Testis (tissue), 2 donors: Measurements from ENCODE around the gene MTCL3.
A peak's percentile ranks its signal among the peaks of the same experiment; 100 is the strongest.

Experiments
- DNase-seq: peaks from one replicate; pipeline ENCODE4 v3.0.0-alpha.2; 2019
- H3K27ac ChIP-seq, 2 donors: fragments of 200-600 bp; sonication (generic); one replicate each; pipeline ENCODE4 v1.5.1; 2019
- H3K27me3 ChIP-seq: fragments of 200-600 bp; sonication (generic); one replicate; pipeline ENCODE4 v1.5.1; 2019
- H3K36me3 ChIP-seq: fragments of 200-600 bp; sonication (generic); one replicate; pipeline ENCODE4 v1.5.1; 2017; ENCODE audit warnings: low read depth; ENCODE audit errors: missing control alignments
- H3K4me1 ChIP-seq: fragments of 200-600 bp; sonication (generic); one replicate; pipeline ENCODE4 v1.5.1; 2019
- H3K4me3 ChIP-seq, 2 donors: fragments of 200-600 bp; sonication (generic); one replicate each; pipeline ENCODE4 v1.5.1; 2017 to 2019
- H3K9me3 ChIP-seq: fragments of 200-600 bp; sonication (generic); one replicate; pipeline ENCODE4 v1.5.1; 2017
- CTCF ChIP-seq, 3 experiments: fragments of 450-650 bp in 2 of 3; fragments of 200-600 bp in 1 of 3; sonication (generic) in 1 of 3; IDR thresholded peaks; one replicate each; pipeline ENCODE4 v1.5.1; 2016 to 2019; ENCODE audit warnings: antibody characterized with exemption in 3 of 3, mild to moderate bottlenecking in 2 of 3, moderate library complexity in 1 of 3
- POLR2A ChIP-seq: fragments of 450-650 bp; IDR thresholded peaks from one replicate; pipeline ENCODE4 v1.6.1; 2017; ENCODE audit warnings: antibody characterized with exemption, mild to moderate bottlenecking, moderate library complexity
- WGBS, 2 donors: methylation state at CpG; one replicate each; pipeline ENCODE4 v1.1.5; 2018; 5-methylcytosine and 5-hydroxymethylcytosine counted together
- intact Hi-C: fragments of 100-400 bp; cut with DNase I; formaldehyde crosslinking; loops from one replicate; pipeline ENCODE4 v1.15.1; 2023; ENCODE audit warnings: low total_unique reads

Gene MTCL3

GRCh38 chr6:127516662-127517273 lies 2.4 kb downstream of the MTCL3 start:
- Histone ChIP-seq H3K4me3 (peak overlapping the region in 1 of 2 donors; percentile 84), H3K27me3 (no peaks in the 10 kb centered on the region), H3K36me3 (no peaks in the 10 kb centered on the region), H3K27ac (no peak overlapping the region), H3K4me1 (peaks cover 9% of the 10 kb centered on the region), H3K9me3 (no peaks in the 10 kb centered on the region)
- TF ChIP-seq CTCF (IDR thresholded peaks at IDR 0.05) = peak in 2 of 3 experiments; percentile 47 to 72
- no peak for TF ChIP-seq POLR2A
- intact Hi-C loops = no loop called here
- DNase-seq = peak; percentile 70
- WGBS, 2 donors = 6 to 12% methylated on average over 6 of the region's 6 CpGs

- H3K4me1 ChIP-seq = peaks cover 9% of the 10 kb centered on the region
- WGBS, 2 donors = 0 to 1% methylated on average over 17 to 58 of the region's 76 CpGs
- H3K9me3 ChIP-seq = no peaks in the 10 kb centered on the region
- no peak for TF ChIP-seq POLR2A
- TF ChIP-seq CTCF (IDR thresholded peaks at IDR 0.05) = no peak
- intact Hi-C loops = no loop called here
- H3K27ac ChIP-seq = no peak overlapping the region
- H3K4me3 ChIP-seq = peak overlapping the region; percentile 57 to 84
- DNase-seq = peak; percentile 63
- no peaks in the 10 kb centered on the region for H3K36me3 ChIP-seq
- H3K27me3 ChIP-seq = no peaks in the 10 kb centered on the region
Measured at GRCh38 chr6:127515794-127516661, 3.1 kb downstream of the MTCL3 start.

- Histone ChIP-seq H3K27ac (no peak overlapping the region), H3K9me3 (no peaks in the 10 kb centered on the region), H3K4me1 (peaks cover 9% of the 10 kb centered on the region), H3K4me3 (peak overlapping the region; percentile 57 to 84), H3K36me3 (no peaks in the 10 kb centered on the region), H3K27me3 (no peaks in the 10 kb centered on the region)
- DNase-seq = no peak
- intact Hi-C loops = no loop called here
- TF ChIP-seq CTCF (IDR thresholded peaks at IDR 0.05) = no peak
- no peak for TF ChIP-seq POLR2A
- 0 to 1% methylated on average over 16 to 37 of the region's 38 CpGs for WGBS, 2 donors
Measured at GRCh38 chr6:127515234-127515793, 3.8 kb downstream of the MTCL3 start.

GRCh38 chr6:127514773-127515227 lies 4.3 kb downstream of the MTCL3 start:
- peaks cover 9% of the 10 kb centered on the region for H3K4me1 ChIP-seq

More at GRCh38 chr6:127514773-127515227, 4.3 kb downstream of the MTCL3 start:
- peak overlapping the region; percentile 57 to 84 for H3K4me3 ChIP-seq
- WGBS, 2 donors = 3% methylated on average over 12 to 32 of the region's 32 CpGs
- peak; percentile 58 for DNase-seq
- TF ChIP-seq CTCF (IDR thresholded peaks at IDR 0.05) (no peak), POLR2A (no peak)
- no peaks in the 10 kb centered on the region for H3K36me3 ChIP-seq
- intact Hi-C loops = no loop called here
- no peaks in the 10 kb centered on the region for H3K9me3 ChIP-seq
- no peak overlapping the region for H3K27ac ChIP-seq
- no peaks in the 10 kb centered on the region for H3K27me3 ChIP-seq
